ENCODE results near the gene MICALL1. TPM values are rescaled to one million over a fixed set of nuclear protein-coding genes. Genes with fewer than 3 reads are reported as not detected.
"Not testable (repeated sequence)": the region's sequence is repeated elsewhere in the genome, so short reads cannot be mapped to it uniquely, and the experiment has no call there.

The MICALL1 gene
- total and polyA plus RNA-seq, 8 donors: 8.8 to 22.3 (median 19.2) TPM

DNA sequence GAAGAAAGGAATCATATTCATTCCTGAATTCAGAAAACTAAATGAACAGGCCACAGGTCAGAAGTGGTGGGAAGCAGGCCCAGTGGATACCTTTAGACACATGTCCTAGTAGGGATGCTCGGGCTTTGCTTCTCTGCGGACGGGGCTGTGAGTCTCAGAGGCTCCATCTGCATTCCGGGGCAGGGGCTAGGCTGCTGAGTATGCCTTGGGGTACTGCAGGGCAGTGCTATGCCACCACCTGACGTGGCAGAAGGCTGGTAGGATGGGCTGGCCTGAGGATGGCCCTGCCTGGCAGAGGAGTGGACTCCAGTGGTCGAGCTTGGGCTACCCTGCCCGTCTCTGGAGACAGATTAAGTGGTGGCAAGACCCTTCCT lies 37.7 kb downstream of the MICALL1 start:
- Histone ChIP-seq H3K4me1 (no peaks in the 10 kb centered on the region), H3K4me3 (no peak overlapping the region), H3K27ac (no peak overlapping the region), H3K36me3 (peaks cover 0 to 23% (median 16%) of the 10 kb centered on the region in 3 donors), H3K9me3 (no peaks in the 10 kb centered on the region), H3K27me3 (no peaks in the 10 kb centered on the region)
- intact Hi-C loops (cut with DNase I): loop anchor here in 1 of 3 donors (10.0 kb wide), 1 partner anchor 59 kb away; no protein-coding TSS in a partner anchor
- no peak for DNase-seq
- ATAC-seq: no peak
- TF ChIP-seq, protein P1, sequence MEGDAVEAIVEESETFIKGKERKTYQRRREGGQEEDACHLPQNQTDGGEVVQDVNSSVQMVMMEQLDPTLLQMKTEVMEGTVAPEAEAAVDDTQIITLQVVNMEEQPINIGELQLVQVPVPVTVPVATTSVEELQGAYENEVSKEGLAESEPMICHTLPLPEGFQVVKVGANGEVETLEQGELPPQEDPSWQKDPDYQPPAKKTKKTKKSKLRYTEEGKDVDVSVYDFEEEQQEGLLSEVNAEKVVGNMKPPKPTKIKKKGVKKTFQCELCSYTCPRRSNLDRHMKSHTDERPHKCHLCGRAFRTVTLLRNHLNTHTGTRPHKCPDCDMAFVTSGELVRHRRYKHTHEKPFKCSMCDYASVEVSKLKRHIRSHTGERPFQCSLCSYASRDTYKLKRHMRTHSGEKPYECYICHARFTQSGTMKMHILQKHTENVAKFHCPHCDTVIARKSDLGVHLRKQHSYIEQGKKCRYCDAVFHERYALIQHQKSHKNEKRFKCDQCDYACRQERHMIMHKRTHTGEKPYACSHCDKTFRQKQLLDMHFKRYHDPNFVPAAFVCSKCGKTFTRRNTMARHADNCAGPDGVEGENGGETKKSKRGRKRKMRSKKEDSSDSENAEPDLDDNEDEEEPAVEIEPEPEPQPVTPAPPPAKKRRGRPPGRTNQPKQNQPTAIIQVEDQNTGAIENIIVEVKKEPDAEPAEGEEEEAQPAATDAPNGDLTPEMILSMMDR (IDR thresholded peaks at IDR 0.05): no peak
- WGBS, 2 donors: 94 to 99% methylated on average over 7 of the region's 7 CpGs
- no peak for FAIRE-seq

DNA sequence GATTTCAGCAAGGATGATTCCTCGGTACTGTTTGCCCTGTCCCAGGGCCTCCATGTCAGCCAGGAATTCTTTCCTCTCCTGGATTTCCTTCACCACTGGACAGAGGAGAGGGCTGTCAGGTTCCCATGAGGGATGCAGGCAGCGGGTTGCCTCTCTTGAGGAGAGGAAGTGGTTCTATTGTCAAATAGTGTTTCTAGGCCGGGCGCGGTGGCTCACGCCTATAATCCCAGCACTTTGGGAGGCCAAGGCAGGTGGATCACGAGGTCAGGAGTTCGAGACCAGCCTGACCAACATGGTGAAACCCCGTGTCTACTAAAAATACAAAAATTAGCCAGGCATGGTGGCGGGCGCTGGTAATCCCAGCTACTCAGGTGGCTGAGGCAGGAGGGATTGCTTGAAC lies 38.3 kb downstream of the MICALL1 start:
- not testable (repeated sequence) for H3K27ac ChIP-seq, DNase-seq, H3K4me1 ChIP-seq, ATAC-seq, H3K9me3 ChIP-seq, H3K4me3 ChIP-seq, H3K27me3 ChIP-seq, FAIRE-seq
- intact Hi-C loops (cut with DNase I): loop anchor here in 1 of 3 donors (10.0 kb wide), 1 partner anchor 60 kb away; no protein-coding TSS in a partner anchor
- H3K36me3 ChIP-seq: peaks cover 0 to 23% (median 13%) of the 10 kb centered on the region in 3 donors
- WGBS, 2 donors: 93 to 95% methylated on average over 11 of the region's 11 CpGs

DNA sequence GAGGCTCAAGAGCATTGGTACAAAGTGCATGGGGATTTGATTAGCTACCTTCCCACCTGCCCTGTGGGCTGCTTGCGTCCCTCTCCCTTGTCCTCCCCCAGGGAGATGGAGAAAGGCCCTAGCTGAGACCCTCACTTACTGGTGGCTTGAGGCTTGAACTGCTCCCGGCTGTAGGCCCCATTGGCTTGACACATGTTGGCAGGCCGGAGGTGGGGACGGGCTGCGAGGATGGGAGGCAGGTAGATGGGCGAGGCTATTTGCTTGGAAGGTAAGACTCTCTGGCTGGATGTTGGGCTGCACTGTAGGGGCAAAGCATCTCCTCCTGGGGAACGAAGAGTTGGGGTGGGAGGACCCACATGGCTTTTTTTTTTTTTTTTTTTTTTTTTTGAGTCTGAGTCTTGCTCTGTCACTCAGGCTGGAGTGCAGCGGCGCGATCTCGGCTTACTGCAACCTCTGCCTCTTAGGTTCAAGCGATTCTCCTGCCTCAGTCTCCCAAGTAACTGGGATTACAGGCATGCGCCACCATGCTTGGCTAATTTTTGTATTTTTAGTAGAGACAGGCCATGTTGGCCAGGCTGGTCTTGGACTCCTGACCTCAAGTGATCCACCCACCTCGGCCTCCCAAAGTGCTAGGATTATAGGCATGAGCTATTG lies 41.2 kb downstream of the MICALL1 start:
- not testable (repeated sequence) for H3K4me1 ChIP-seq, FAIRE-seq, H3K27me3 ChIP-seq, H3K4me3 ChIP-seq, H3K9me3 ChIP-seq, H3K36me3 ChIP-seq, ATAC-seq, DNase-seq, H3K27ac ChIP-seq
- WGBS, 2 donors: 93 to 97% methylated on average over 14 of the region's 14 CpGs
- intact Hi-C loops (cut with DNase I): loop anchor here in 1 of 3 donors (10.0 kb wide), 1 partner anchor 62 kb away; no protein-coding TSS in a partner anchor

DNA sequence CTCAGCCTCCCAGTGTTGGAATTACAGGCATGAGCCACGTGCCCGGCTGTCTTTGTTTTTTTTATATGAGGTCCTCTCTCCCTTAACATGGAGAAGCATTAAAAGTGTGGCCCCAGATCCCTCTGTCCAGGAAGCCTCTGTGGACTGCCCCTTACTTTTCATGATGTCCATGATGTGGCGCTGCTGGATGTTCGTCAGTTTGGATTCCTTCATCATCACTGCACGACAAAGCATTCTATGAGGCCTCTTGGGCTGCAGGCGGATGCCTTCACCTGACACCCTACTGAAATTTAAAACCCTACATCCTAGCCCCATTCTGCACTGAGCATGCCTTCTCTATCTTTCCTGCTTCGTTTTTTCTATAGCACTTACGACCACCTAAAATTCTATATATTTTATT lies 45.2 kb downstream of the MICALL1 start:
- TF ChIP-seq, protein P1 (IDR thresholded peaks at IDR 0.05): no peak
- 60 to 66% methylated on average over 8 of the region's 8 CpGs for WGBS, 2 donors
- H3K4me3 ChIP-seq: no peak overlapping the region
- FAIRE-seq (no peak), DNase-seq (no peak), ATAC-seq (no peak)
- intact Hi-C loops (cut with DNase I): no loop called here
- H3K9me3 ChIP-seq: no peaks in the 10 kb centered on the region
- no peaks in the 10 kb centered on the region for H3K36me3 ChIP-seq
- no peaks in the 10 kb centered on the region for H3K27me3 ChIP-seq
- H3K27ac ChIP-seq: no peak overlapping the region
- H3K4me1 ChIP-seq: peaks cover 0 to 14% (median 7%) of the 10 kb centered on the region in 3 donors

DNA sequence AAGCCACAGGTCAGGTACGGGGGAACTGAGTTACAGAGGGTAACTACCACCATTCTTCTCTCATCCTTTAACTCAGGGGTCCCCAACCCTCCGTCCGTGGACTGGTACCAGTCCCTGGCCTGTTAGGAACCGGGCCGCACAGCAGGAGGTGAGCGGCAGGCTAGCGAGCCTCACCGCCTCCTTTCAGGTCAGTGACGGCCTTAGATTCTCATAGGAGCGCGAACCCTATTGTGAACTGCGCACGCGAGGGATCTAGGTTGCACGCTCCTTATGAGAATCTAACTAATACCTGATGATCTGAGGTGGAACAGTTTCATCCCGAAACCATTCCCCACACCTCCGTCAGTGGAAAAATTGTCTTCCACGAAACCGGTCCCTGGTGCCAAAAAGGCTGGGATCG lies 46.5 kb downstream of the MICALL1 start:
- ATAC-seq: peak; percentile 30 to 50 (median 40)
- DNase-seq; H3K27ac ChIP-seq; H3K9me3 ChIP-seq; H3K36me3 ChIP-seq; intact Hi-C loops (cut with DNase I); FAIRE-seq; H3K27me3 ChIP-seq: not testable (repeated sequence)
- Histone ChIP-seq H3K4me1 (peaks cover 0 to 14% (median 7%) of the 10 kb centered on the region in 3 donors), H3K4me3 (peak overlapping the region in 3 of 4 donors; percentile 56 to 92 (median 70))
- WGBS, 2 donors: 3 to 5% methylated on average over 20 of the region's 20 CpGs

DNA sequence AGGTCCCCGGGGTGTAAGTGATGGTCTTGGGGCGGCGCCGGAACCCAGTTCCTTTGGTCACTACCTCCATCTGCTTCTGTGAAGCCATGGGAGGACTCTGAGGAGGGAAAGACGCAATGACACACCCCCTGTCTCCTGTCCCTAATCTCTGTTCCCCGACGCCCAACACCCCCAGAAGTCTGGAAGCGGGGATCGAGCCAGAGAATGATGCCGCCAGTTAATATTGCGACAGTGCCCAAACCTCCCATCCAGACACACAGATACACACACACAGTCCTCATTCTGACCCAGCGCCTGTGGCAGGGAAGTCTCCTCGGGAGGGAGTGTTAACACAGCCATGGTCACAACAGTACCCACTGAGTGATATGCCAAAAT lies 47.0 kb downstream of the MICALL1 start:
- Histone ChIP-seq H3K9me3 (no peaks in the 10 kb centered on the region), H3K4me1 (peaks cover 0 to 14% (median 7%) of the 10 kb centered on the region in 3 donors), H3K27me3 (no peaks in the 10 kb centered on the region), H3K27ac (peak overlapping the region in 1 of 4 donors; percentile 44), H3K4me3 (peak overlapping the region; percentile 56 to 98 (median 81)), H3K36me3 (peaks cover 0 to 9% (median 0%) of the 10 kb centered on the region in 3 donors)
- intact Hi-C loops (cut with DNase I): no loop called here
- peak; percentile 30 to 72 (median 64) for ATAC-seq
- 0 to 1% methylated on average over 13 of the region's 13 CpGs for WGBS, 2 donors
- TF ChIP-seq, protein P1 (IDR thresholded peaks at IDR 0.05): no peak
- FAIRE-seq: no peak
- peak in 1 of 6 donors; percentile 15 for DNase-seq
